GM12872 (cell line): ENCODE measurements around the gene SCAMP2.

Experiments
- TF ChIP-seq, protein P1 (sequence below): IDR thresholded peaks from 3 replicates; pipeline ENCODE4 v1.5.1; 2011; ENCODE audit warnings: low read depth, mild to moderate bottlenecking, low read length, moderate library complexity; ENCODE audit not compliant: insufficient read depth

Gene SCAMP2

DNA sequence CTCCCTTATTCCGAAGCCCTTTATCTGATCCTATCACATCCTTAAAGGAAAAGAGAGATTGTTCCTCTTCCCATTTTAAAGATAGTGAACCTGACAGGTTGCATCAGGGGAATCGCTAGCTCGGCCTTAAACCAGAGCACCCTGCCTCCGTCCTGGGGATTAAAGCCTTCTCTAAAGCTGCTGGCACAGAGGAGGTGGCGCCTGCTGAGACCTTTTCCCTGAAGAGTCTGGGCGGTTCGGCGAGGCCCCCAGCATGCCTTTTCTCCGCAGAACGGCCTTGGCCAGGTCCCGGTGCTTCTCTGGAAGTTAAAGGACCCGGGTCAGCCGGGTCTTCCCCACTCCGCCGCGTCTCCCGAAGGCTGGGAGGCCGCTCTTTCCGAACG, 32.9 kb upstream of the SCAMP2 start:
- TF ChIP-seq, protein P1, sequence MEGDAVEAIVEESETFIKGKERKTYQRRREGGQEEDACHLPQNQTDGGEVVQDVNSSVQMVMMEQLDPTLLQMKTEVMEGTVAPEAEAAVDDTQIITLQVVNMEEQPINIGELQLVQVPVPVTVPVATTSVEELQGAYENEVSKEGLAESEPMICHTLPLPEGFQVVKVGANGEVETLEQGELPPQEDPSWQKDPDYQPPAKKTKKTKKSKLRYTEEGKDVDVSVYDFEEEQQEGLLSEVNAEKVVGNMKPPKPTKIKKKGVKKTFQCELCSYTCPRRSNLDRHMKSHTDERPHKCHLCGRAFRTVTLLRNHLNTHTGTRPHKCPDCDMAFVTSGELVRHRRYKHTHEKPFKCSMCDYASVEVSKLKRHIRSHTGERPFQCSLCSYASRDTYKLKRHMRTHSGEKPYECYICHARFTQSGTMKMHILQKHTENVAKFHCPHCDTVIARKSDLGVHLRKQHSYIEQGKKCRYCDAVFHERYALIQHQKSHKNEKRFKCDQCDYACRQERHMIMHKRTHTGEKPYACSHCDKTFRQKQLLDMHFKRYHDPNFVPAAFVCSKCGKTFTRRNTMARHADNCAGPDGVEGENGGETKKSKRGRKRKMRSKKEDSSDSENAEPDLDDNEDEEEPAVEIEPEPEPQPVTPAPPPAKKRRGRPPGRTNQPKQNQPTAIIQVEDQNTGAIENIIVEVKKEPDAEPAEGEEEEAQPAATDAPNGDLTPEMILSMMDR, result no peak

DNA sequence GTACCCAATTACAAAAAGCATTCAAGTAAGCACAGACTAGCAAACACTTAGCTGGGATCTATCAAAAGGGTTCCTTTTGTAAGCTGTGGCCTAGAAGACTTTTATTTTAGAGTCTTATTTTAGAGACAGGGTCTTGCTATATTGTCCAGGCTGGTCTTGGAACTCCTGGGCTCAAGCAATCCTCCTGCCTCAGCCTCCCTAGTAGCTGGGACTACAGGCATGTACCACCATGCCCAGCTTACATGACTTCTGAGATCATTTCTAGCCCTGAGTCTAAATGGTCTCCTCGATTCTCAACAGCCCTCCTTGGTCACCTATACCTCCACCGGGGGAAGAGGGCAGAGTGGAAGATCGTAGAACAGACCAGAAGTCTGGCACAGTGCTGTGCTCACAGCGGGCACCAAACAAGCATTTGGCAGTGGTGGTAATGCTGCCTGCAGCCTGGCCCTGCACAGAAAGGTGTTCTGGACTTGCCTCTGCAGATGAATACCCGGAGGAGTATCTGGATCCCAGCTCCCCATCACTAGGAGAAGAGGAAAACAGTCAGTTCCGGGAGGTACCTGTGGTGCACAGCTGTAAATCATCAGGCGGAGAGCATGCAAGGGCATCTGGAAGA, 31.1 kb upstream of the SCAMP2 start:
- TF ChIP-seq, protein P1, result no peak

GRCh38 chr15:74903676-74904075, 30.5 kb upstream of the SCAMP2 start:
- TF ChIP-seq, protein P1, result no peak

DNA sequence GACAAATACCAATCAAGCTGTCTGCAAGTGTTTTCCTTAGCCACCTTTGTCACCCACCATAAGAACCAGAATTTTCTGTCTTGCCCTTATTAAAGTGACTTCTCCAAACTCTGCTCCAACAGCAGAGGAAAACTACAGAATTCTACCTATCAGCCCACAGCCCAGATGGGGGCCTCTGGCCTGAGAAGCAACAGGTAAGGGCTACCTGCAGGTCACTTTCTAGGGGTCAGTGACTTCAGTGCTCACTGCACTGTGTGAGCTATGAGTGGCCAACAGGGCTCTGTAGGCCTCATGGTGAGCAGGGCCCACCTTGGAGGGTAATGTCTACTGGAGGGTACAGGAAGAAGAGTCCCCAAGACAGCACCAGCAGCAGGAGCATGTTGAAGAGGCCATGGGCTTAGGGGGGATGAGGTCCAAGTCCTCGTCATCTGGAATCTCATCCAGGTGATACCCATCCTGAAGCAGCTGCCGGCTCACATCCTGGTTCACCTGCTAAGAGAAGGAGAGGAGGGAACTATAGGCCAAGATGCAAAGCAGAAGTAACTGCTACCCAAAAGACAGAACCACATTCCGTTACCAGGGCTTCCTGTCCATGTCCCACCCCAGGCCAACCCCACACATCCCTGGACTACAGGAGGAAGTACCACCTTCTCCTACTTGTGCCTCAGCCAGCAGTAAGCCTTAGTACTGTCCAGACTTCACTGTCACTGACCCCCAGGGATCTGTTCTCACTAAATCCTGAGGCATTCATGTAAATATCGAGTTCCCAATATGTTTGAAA, 29.3 kb upstream of the SCAMP2 start:
- TF ChIP-seq, protein P1, result peak; percentile 9; the same call in 1 of the 3 replicates

GRCh38 chr15:74901612-74902063, 28.5 kb upstream of the SCAMP2 start:
- TF ChIP-seq, protein P1, result peak; percentile 74

GRCh38 chr15:74897300-74897701, 24.1 kb upstream of the SCAMP2 start:
- TF ChIP-seq, protein P1, result no peak

DNA sequence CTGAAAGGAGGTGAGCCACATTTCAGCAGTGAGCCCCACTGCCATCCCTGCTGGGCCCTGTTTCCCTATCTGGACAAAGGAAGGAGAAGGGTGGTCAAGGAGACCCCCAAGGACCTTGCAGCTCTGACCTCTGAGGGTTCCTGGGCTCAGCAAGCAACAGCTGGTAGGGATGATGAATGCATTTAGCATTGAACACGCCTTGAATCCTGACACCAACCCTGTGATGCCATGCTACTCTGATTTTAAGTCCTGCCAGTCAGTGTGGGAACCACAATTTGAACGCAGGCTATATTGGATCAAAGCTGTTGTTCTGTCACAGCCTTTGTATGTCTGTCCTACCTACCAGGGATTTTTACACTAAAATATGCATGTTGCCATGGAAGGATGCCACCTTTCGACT, 23.2 kb upstream of the SCAMP2 start:
- TF ChIP-seq, protein P1, result no peak
